ENCODE data around the gene ACACB.

The ACACB gene

DNA sequence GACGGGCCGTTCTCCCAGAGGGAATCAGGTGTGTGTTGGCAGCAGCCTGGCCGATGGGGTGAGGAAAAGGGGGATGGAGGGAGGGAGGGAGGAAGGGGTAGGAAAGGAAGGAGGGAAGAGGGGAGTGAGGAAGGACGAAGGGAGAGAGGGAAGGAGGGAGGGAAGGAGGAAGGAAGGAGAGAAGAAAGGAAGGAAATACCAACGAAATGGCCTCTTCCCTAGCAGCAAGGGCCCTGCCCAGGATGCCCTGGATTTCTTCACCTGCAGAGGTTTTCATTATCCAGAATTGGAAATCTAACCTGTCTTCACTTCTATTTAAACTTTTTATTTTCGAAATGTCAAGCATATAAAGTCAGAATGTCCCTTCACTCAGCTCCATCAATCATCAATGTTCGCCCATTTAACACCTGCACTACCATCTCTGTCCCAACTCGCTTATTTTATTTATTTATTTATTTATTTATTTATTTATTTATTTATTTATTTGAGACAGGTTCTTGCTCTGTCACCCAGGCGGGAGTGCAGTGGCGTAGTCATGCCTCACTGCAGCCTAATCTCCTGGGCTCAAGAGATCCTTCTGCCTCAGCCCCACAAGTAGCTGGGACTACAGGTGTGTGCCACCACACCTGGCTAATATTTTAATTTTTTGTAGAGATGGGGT lies 70.7 kb downstream of the ACACB start:
- in situ Hi-C loops (cut with HindIII; ENCODE audit: low sequenced_read_pairs) = no loop called here
- DNase-seq (ENCODE audit: low read depth, low spot score) = no peak
- TF ChIP-seq, protein P1, sequence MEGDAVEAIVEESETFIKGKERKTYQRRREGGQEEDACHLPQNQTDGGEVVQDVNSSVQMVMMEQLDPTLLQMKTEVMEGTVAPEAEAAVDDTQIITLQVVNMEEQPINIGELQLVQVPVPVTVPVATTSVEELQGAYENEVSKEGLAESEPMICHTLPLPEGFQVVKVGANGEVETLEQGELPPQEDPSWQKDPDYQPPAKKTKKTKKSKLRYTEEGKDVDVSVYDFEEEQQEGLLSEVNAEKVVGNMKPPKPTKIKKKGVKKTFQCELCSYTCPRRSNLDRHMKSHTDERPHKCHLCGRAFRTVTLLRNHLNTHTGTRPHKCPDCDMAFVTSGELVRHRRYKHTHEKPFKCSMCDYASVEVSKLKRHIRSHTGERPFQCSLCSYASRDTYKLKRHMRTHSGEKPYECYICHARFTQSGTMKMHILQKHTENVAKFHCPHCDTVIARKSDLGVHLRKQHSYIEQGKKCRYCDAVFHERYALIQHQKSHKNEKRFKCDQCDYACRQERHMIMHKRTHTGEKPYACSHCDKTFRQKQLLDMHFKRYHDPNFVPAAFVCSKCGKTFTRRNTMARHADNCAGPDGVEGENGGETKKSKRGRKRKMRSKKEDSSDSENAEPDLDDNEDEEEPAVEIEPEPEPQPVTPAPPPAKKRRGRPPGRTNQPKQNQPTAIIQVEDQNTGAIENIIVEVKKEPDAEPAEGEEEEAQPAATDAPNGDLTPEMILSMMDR (IDR thresholded peaks at IDR 0.05; ENCODE audit: low read depth, low read length) = no peak
- no peak overlapping the region for H3K4me3 ChIP-seq (ENCODE audit: low read depth, low read length)

DNA sequence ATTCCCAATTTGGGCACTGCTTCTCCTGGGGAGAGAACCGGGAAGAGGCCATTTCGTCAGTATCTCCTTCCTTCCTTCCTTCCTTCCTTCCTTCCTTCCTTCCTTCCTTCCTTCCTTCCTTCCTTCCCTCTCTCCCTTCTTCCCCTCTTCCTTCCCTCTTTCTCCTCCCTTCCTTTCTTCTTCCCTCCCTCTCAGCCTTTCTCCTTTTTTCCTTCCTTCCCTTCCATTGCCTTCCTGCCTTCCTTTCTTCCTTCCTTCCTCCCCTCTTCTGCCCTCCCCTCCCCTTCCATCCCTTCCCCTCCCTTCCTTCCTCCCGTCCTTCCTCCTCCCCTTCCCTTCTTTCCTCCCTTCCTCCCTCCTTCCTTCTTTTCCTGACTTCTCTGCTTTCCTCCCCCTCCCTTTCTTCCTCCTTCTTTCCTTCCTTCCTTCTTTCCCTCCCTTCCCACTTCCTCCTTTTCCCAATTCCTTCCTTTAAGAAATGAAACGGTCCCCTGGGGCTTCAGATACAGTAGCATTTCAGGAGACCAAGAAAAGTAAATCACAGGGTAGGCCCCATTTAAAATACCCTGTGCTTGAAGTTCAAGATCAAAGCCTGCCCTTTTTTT lies 71.8 kb downstream of the ACACB start:
- no peak for DNase-seq (ENCODE audit: low read depth, low spot score)
- in situ Hi-C loops (cut with HindIII; ENCODE audit: low sequenced_read_pairs) = no loop called here
- no peak overlapping the region for H3K4me3 ChIP-seq (ENCODE audit: low read depth, low read length)
- TF ChIP-seq, protein P1 (IDR thresholded peaks at IDR 0.05; ENCODE audit: low read depth, low read length) = no peak

DNA sequence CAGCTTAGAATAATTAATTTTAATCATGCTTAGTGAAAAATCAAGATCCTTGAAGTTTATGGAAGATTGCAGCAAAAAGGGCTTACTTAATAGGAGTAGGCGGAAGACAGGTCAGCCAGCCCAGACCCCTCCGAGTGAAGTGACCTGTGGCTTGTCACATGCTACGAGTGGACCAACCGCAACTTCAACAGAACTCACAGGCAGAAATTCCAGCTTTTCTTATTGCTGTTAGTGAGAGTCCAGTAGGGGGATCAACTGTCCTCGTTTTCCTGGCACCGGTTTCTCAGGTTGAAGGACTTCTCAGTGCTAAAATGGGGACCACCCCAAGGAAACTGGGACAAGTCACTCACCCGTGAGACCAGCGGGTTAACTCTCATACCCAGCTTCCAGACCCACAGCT lies 72.9 kb downstream of the ACACB start:
- DNase-seq (ENCODE audit: low read depth, low spot score) = no peak
- in situ Hi-C loops (cut with HindIII; ENCODE audit: low sequenced_read_pairs) = no loop called here
- H3K4me3 ChIP-seq (ENCODE audit: low read depth, low read length) = no peak overlapping the region
- TF ChIP-seq, protein P1 (IDR thresholded peaks at IDR 0.05; ENCODE audit: low read depth, low read length) = no peak

DNA sequence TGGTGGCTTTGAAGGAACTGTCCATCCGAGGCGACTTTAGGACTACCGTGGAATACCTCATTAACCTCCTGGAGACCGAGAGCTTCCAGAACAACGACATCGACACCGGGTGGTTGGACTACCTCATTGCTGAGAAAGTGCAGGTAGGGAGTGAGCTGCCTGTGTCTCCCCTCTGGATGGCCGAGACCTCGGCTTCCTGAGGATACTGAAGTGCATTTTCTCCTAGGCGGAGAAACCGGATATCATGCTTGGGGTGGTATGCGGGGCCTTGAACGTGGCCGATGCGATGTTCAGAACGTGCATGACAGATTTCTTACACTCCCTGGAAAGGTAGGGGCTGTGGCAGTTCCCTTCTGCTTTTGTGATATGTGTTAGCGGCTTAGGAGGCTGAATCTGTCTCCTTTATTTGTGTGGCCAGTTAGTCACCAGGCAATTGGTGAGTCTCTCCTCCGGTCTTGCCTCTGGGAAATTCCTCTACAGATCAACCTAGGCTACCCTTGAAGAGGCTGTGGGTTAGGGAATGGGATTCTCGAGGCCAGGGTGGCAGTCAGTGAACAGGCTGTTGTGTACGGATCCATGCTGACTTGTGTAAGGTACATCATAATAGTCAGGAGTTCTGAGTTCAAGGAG lies 75.3 kb downstream of the ACACB start:
- no peak overlapping the region for H3K4me3 ChIP-seq (ENCODE audit: low read depth, low read length)
- no peak for DNase-seq (ENCODE audit: low read depth, low spot score)
- TF ChIP-seq, protein P1 (IDR thresholded peaks at IDR 0.05; ENCODE audit: low read depth, low read length) = no peak
- in situ Hi-C loops (cut with HindIII; ENCODE audit: low sequenced_read_pairs) = no loop called here

DNA sequence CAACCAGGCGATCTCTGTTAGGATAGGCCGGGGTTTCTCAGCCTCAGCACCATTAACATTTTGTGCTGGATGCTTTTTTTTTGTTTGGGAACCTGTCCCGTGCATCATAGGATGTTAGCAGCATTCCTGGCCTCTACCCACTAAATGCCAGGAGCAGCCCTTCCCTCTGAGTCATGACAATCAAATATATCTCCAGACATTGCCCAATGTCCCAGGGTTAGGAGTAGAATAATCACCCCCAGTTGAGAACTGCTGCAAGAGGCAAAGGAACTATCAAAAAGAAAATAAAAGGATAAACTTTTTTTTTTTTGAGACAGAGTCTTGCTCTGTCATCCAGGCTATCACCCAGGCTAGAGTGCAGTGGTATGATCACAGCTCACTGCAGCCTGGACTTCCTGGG lies 76.0 kb downstream of the ACACB start:
- H3K4me3 ChIP-seq (ENCODE audit: low read depth, low read length) = no peak overlapping the region
- DNase-seq (ENCODE audit: low read depth, low spot score) = peak; percentile 18
- TF ChIP-seq, protein P1 (IDR thresholded peaks at IDR 0.05; ENCODE audit: low read depth, low read length) = no peak
- in situ Hi-C loops (cut with HindIII; ENCODE audit: low sequenced_read_pairs) = no loop called here

DNA sequence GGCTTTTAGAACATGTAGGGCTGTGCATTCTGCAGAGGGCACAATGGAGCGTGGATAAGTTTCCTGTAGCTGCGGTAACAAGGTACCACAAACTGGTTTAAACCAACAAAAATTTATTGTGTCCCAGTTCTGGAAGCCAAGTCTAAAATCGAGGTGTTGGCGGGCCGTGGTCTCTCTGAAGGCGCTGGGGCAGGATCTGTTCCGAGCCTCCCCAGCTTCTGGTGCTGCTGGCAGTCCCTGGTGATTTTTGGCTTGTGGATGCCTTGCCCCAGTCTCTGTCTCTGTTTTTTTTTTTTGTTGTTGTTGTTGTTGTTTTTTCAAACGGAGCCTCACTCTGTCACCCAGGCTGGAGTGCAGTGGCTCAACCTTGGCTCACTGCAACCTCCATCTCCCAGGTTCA lies 77.5 kb downstream of the ACACB start:
- TF ChIP-seq, protein P1 (IDR thresholded peaks at IDR 0.05; ENCODE audit: low read depth, low read length) = no peak
- H3K4me3 ChIP-seq (ENCODE audit: low read depth, low read length) = no peak overlapping the region
- in situ Hi-C loops (cut with HindIII; ENCODE audit: low sequenced_read_pairs) = no loop called here
- no peak for DNase-seq (ENCODE audit: low read depth, low spot score)
